Body of pancreas (tissue), 4 donors: Measurements from ENCODE around the gene AP2A2.

Experiments
- POLR2A ChIP-seq, 3 donors: fragments of 450-650 bp; IDR thresholded peaks; one replicate each; pipeline ENCODE4 v1.6.1; 2016; ENCODE audit warnings: antibody characterized with exemption in 3 of 3, mild to moderate bottlenecking in 2 of 3
- TF ChIP-seq, protein P1 (sequence below), 7 experiments: fragments of 450-650 bp in 4 of 7; fragments of 200-600 bp in 3 of 7; sonication (generic) in 3 of 7; IDR thresholded peaks; one replicate each; pipeline ENCODE4 v1.5.1; 2016 to 2019; ENCODE audit warnings: antibody characterized with exemption in 7 of 7

DNA sequence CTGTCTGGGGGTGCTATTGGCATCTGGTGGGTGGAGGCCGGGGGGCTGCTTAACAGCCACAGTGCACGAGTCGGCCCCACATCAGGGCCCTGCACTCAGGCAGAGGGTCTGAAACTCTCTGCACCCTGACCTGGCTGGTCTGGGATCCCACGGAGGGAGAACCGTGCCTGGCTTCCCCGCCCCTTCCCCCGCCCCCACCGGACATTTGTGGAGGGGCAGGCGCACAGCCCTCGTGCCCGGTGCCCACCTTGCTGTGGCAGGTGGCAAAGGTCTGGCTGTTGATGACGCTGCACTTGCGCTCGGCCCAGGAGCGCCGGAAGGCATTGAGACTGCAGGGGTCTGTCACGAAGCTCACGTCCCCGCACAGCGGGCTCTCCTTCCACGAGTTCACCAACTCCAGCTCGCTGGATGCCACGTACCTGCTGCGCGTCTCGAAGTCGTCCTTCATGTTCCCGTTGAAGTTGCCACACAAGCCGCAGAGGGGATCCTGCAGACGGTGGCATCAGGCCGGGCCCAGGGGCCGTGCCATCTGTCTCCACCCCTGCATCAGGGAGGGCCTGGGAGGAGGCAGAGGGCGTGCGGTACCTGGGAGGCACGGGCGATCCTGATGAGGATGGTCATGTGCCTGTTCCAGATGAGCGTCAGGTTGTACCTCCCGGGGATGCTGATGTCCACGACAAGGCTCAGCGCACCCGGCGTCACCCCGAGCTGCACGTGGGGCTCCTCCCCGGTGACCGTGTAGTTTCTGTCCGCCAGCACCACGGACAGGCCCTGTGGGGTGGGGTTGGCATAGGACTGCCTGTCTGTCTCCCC lies 99.1 kb downstream of the AP2A2 start:
- TF ChIP-seq, protein P1, sequence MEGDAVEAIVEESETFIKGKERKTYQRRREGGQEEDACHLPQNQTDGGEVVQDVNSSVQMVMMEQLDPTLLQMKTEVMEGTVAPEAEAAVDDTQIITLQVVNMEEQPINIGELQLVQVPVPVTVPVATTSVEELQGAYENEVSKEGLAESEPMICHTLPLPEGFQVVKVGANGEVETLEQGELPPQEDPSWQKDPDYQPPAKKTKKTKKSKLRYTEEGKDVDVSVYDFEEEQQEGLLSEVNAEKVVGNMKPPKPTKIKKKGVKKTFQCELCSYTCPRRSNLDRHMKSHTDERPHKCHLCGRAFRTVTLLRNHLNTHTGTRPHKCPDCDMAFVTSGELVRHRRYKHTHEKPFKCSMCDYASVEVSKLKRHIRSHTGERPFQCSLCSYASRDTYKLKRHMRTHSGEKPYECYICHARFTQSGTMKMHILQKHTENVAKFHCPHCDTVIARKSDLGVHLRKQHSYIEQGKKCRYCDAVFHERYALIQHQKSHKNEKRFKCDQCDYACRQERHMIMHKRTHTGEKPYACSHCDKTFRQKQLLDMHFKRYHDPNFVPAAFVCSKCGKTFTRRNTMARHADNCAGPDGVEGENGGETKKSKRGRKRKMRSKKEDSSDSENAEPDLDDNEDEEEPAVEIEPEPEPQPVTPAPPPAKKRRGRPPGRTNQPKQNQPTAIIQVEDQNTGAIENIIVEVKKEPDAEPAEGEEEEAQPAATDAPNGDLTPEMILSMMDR (IDR thresholded peaks at IDR 0.05): no peak
- no peak for TF ChIP-seq POLR2A (IDR thresholded peaks at IDR 0.05)
